ENCODE data around the gene OR10S1.
"Not testable (repeated sequence)": the region's sequence is repeated elsewhere in the genome, so short reads cannot be mapped to it uniquely, and the experiment has no call there.

OR10S1 gene

GRCh38 chr11:123977731-123978347 is at the start of gene OR10S1:
TSS of gene OR10S1 (minus strand) at chr11:123977781. CDS start at chr11:123977664, 117 bp downstream.
- no peak for DNase-seq (ENCODE audit: low read depth in 2 of 3, low spot score in 1 of 3)

DNA sequence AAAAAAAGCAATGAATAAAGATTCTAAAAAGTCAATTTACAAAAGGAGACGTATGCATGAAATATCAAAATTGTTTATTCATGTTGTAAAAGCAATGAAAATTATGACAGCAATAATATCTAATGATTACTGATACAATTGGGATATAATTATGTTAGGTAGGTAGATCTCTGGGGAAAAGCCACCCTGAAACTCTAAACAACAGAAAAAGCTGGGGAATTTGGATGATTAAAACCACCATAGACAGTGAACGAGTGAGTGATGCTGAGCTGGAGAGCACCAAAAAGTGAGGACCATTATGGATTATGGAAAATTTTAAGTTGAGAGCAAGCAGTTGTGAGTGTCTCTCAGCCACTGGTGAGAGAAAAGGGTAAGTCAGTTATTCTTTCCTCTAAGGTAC is 48.9 kb upstream of the OR10S1 start, which contains the start of gene OR10G8:
Gene OR10G8 (plus strand): TSS at position 301 of the 400 bp plus-strand sequence. CDS start 2,825 bp downstream, outside the sequence.
- DNase-seq (ENCODE audit: low read depth in 2 of 3, low spot score in 1 of 3) = no peak

GRCh38 chr11:124015837-124016236 is 38.3 kb upstream of the OR10S1 start:
- DNase-seq (ENCODE audit: low read depth in 2 of 3, low spot score in 1 of 3) = not testable (repeated sequence)

GRCh38 chr11:124012697-124013096 is 35.1 kb upstream of the OR10S1 start, which contains the start of gene OR10G4:
TSS of gene OR10G4 (plus strand) at chr11:124012997. CDS start at chr11:124015575, 2,578 bp downstream.
- no peak for DNase-seq (ENCODE audit: low read depth in 2 of 3, low spot score in 1 of 3)

GRCh38 chr11:123995119-123995518 is 17.5 kb upstream of the OR10S1 start, which contains the start of gene OR10G6:
TSS of gene OR10G6 (minus strand) at chr11:123995161. CDS start at chr11:123995161, 0 bp downstream.
- no peak for DNase-seq (ENCODE audit: low read depth in 2 of 3, low spot score in 1 of 3)

- no peak for DNase-seq (ENCODE audit: low read depth in 2 of 3, low spot score in 1 of 3)
Observed at GRCh38 chr11:123979311-123979710, 1.7 kb upstream of the OR10S1 start.

- DNase-seq (ENCODE audit: low read depth in 2 of 3, low spot score in 1 of 3) = no peak
Observed at GRCh38 chr11:123976770-123977560, 616 bp downstream of the OR10S1 start.

DNA sequence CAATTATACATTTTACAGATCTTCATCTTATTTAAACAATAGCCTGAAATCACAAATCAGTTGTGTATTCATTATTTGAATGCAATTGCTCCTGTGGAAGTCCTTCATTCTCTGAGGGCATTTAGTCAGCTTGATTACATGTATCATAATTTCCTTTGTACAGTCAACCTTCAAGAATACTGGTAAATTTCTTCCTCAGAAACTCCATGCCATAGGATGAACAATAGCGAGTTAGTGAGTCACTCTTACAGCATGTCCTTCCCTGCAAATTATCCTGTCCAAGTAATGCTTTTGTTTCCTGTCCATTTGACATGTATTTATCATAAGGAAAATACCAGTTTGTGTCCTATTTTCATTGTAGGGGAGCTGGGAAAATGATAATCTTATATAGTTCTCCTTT is 3.8 kb downstream of the OR10S1 start:
- DNase-seq (ENCODE audit: low read depth in 2 of 3, low spot score in 1 of 3) = no peak

GRCh38 chr11:123956752-123957151 is 20.8 kb downstream of the OR10S1 start:
- no peak for DNase-seq (ENCODE audit: low read depth in 2 of 3, low spot score in 1 of 3)

DNA sequence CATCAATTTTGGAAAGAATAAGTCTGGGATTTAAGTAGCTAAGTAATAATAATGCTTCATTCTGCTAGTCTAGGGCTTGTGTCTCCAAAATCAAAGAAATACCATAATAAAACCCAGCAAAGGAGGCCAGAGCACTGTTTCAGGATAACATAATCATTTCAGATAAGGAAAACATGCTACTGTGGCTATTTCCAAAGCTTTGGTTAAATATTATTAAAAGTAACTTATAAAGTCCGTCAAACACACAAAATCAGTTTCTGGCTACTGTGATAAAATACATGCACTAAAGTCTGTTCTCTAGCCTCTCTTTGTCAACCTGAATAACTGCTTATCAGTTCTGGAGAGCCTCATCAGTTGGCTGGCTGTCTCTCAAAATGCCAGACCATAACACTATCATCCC is 32.4 kb downstream of the OR10S1 start:
- DNase-seq (ENCODE audit: low read depth in 2 of 3, low spot score in 1 of 3) = no peak

DNA sequence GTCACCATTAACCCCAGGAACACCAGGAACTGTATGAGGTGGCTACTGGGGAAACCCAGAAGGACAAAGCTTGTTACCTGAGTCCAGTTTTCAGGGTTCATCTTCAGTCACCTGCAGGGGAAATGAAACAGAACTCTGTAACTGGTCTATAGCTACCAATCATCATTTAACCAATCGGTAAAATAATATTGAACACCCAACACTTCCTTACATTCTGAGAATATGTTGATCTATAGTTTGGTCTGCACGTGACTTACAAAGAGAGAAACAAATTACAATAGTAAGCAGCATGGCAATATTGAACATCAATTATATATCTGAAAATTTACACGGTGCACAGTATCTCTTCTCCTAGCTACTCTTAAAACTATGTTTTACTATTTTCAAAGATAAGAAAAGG is 33.8 kb downstream of the OR10S1 start, which contains the start of gene OR6T1:
Gene OR6T1 (minus strand): TSS at position 101 of the 400 bp plus-strand sequence. CDS start 0 bp downstream, at position 101.
- DNase-seq (ENCODE audit: low read depth in 2 of 3, low spot score in 1 of 3) = no peak

GRCh38 chr11:123942413-123942812 is 35.2 kb downstream of the OR10S1 start:
- no peak for DNase-seq (ENCODE audit: low read depth in 2 of 3, low spot score in 1 of 3)

DNA sequence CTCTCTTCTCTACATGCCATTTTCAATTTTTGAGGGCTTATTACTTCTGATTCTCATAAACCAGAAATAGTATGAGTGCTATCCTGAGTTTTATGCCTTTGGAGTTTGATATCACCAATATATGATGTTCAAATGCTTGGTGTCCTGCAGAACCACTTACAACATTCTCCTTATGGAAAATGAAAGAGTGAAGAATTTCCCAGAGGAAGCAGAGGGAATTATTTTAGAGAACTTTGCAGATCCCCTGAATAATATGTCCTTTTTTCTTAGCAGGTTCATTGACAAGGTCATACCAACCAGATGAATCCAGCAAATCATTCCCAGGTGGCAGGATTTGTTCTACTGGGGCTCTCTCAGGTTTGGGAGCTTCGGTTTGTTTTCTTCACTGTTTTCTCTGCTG is 38.3 kb downstream of the OR10S1 start, which contains the start of gene OR4D5:
Gene OR4D5 (plus strand): TSS at position 301 of the 400 bp plus-strand sequence. CDS start 0 bp downstream, at position 301.
- no peak for DNase-seq (ENCODE audit: low read depth in 2 of 3, low spot score in 1 of 3)

Data from stimulated activated CD4-positive, alpha-beta T cell treated with anti-CD3 and anti-CD28 coated beads, Interleukin-12 subunit alpha, Interleukin-12 subunit beta, amount 100 ng/mL, for 48 hours (primary cell).